ENCODE results near the gene KSR2.

Gene KSR2

GRCh38 chr12:117518594-117519270 lies 450.1 kb downstream of the KSR2 start:
- no peak for DNase-seq

- no peak for DNase-seq
Measured at GRCh38 chr12:117517219-117517739, 451.5 kb downstream of the KSR2 start.

GRCh38 chr12:117516034-117516433 lies 452.8 kb downstream of the KSR2 start:
- DNase-seq: no peak

GRCh38 chr12:117514016-117514415 lies 454.8 kb downstream of the KSR2 start:
- no peak for DNase-seq

- DNase-seq: no peak
Measured at GRCh38 chr12:117513353-117513752, 455.4 kb downstream of the KSR2 start.

- no peak for DNase-seq
Measured at GRCh38 chr12:117508468-117508867, 460.3 kb downstream of the KSR2 start.

GRCh38 chr12:117507548-117507947 lies 461.2 kb downstream of the KSR2 start:
- no peak for DNase-seq

GRCh38 chr12:117506333-117506732 lies 462.5 kb downstream of the KSR2 start:
- DNase-seq: no peak

GRCh38 chr12:117502633-117503032 lies 466.2 kb downstream of the KSR2 start:
- no peak for DNase-seq

GRCh38 chr12:117502233-117502632 lies 466.6 kb downstream of the KSR2 start:
- no peak for DNase-seq

GRCh38 chr12:117501076-117501869 lies 467.5 kb downstream of the KSR2 start:
- DNase-seq: no peak

- no peak for DNase-seq
Measured at GRCh38 chr12:117499759-117500485, 468.9 kb downstream of the KSR2 start.

- DNase-seq: no peak
Measured at GRCh38 chr12:117498880-117499279, 469.9 kb downstream of the KSR2 start.

- DNase-seq: no peak
Measured at GRCh38 chr12:117498256-117498655, 470.5 kb downstream of the KSR2 start.

GRCh38 chr12:117497407-117497806 lies 471.4 kb downstream of the KSR2 start:
- DNase-seq: no peak

GRCh38 chr12:117494833-117495655 lies 473.7 kb downstream of the KSR2 start:
- DNase-seq: no peak

GRCh38 chr12:117491711-117492110 lies 477.1 kb downstream of the KSR2 start:
- no peak for DNase-seq

GRCh38 chr12:117490130-117490529 lies 478.7 kb downstream of the KSR2 start:
- no peak for DNase-seq

GRCh38 chr12:117489671-117490070 lies 479.1 kb downstream of the KSR2 start:
- no peak for DNase-seq

- no peak for DNase-seq
Measured at GRCh38 chr12:117486840-117487659, 481.7 kb downstream of the KSR2 start.

- no peak for DNase-seq
Measured at GRCh38 chr12:117485984-117486839, 482.6 kb downstream of the KSR2 start.

Measured in GDM1 (cell line).